ENCODE measurements around the gene PMM1.

Gene PMM1

DNA sequence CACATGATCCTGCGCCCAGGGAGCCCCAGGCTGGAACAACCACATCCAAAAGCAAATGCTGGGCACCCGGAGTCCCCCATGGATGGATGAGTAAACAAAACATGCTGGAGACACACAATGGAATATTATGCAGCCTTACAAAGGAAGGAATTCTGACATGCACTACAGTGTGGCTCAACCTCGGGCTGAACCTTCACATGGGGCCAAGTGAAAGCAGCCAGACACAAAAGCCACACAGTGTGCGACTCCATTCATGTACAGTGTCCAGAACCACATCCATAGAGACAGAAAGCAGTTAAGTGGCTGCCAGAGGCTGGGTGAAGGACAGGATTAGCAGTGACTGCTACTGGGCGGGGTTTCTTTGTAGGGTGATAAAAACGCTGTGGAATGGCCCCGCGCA is 55.4 kb downstream of the PMM1 start:
- no peak for DNase-seq

GRCh38 chr22:41532908-41533825 is 56.5 kb downstream of the PMM1 start:
- peak; percentile 79 for DNase-seq

GRCh38 chr22:41531715-41532477 is 57.7 kb downstream of the PMM1 start:
- no peak for DNase-seq

GRCh38 chr22:41530890-41531714 is 58.5 kb downstream of the PMM1 start:
- DNase-seq, result no peak

DNA sequence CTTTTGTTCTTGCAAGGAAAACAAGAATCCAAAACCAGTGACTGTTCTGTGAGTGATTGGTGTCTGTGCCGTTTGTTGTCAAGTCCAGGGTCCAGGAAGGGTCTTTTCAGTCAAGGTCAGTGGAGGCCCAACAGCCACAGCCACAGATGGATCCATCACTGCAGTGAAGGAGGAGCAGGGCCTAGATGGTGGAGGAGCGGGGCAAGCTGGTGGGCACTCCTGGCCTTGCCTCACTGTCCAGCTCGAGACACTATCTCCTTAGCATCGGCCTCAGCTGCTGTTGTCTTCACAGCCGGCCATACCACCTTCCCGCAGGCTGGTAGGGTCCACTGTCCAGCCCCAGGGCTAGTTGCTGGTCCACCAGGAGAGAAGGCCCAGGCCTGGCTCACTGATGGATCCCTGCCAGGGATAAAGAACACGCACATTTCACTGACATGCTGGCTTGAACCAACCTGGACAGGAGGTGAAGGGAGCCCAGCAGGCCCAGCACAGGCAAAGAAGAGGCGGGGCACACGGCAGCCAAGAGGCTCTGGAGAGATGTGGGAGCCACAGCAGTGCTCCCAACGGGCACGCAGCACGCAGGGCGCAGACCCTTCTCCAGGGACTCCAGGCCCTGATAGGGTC is 60.6 kb downstream of the PMM1 start:
- DNase-seq, result no peak

DNA sequence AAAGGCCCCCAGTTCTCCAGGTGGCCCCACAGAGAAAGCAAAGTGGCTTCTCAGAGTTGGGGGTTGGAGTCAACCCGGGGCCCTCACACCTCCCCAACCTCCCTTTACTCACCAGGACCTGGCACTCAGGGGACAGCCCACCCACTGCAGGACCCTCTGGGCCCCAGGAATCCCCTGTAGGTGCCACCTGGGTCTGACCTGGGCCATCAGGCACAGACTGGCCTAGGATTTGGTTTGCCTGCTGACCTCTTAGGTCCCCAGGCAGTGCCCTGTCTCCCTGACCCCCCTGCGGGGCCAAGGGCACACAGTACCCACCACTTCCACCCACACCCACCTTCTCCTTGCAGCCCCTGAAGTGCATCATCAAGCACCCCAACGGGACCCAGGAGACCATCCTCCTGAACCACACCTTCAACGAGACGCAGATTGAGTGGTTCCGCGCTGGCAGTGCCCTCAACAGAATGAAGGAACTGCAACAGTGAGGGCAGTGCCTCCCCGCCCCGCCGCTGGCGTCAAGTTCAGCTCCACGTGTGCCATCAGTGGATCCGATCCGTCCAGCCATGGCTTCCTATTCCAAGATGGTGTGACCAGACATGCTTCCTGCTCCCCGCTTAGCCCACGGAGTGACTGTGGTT is 61.4 kb downstream of the PMM1 start:
- no peak for DNase-seq
